SH-SY5Y (cell line): ENCODE data around the gene PPP1R8.

Experiments
- GATA2 ChIP-seq: IDR thresholded peaks from 2 replicates; pipeline ENCODE4 v1.6.1; 2011; ENCODE audit warnings: mild to moderate bottlenecking, low read depth, low read length
- GATA3 ChIP-seq: IDR thresholded peaks from 2 replicates; pipeline ENCODE4 v1.6.1; 2011; ENCODE audit warnings: low read depth, mild to moderate bottlenecking, low read length, moderate library complexity

GRCh38 chr1:27891196-27891889 lies 60.8 kb downstream of the PPP1R8 start:
- no peak for TF ChIP-seq GATA2
- no peak for TF ChIP-seq GATA3
